ENCODE results near the gene VAMP8.

DNA sequence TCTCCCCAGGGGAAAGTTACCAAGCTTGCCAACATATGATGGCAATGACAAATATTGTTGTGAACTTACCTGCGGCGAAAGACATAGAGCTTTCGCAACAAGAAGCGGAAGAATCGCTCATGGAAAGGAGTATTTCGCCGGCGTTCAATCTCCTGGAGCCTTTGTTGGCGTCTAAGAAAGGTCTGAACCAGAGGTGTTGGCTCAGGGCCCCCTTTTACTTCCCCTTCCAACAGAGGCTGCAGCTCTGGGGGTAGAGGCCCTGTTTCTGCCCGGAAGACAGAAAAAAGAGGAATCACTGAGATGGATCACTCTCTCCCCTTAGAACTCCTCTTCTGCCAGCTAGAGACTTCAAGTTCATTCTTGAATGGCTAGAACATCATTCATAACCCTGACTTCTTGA, 26.9 kb upstream of the VAMP8 start:
- TF ChIP-seq, protein P1, sequence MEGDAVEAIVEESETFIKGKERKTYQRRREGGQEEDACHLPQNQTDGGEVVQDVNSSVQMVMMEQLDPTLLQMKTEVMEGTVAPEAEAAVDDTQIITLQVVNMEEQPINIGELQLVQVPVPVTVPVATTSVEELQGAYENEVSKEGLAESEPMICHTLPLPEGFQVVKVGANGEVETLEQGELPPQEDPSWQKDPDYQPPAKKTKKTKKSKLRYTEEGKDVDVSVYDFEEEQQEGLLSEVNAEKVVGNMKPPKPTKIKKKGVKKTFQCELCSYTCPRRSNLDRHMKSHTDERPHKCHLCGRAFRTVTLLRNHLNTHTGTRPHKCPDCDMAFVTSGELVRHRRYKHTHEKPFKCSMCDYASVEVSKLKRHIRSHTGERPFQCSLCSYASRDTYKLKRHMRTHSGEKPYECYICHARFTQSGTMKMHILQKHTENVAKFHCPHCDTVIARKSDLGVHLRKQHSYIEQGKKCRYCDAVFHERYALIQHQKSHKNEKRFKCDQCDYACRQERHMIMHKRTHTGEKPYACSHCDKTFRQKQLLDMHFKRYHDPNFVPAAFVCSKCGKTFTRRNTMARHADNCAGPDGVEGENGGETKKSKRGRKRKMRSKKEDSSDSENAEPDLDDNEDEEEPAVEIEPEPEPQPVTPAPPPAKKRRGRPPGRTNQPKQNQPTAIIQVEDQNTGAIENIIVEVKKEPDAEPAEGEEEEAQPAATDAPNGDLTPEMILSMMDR (IDR thresholded peaks at IDR 0.05), result no peak
- no peak for TF ChIP-seq RAD21 (conservative IDR thresholded peaks at IDR 0.05 in 1 of 2, IDR thresholded peaks at IDR 0.05 in 1 of 2)
- TF ChIP-seq CHD4 (IDR thresholded peaks at IDR 0.05; ENCODE audit: borderline replicate concordance), result no peak
- TF ChIP-seq POLR2A (IDR thresholded peaks at IDR 0.05; ENCODE audit: low read length), result no peak
- TF ChIP-seq TP53 (CRISPR knock-in tag; IDR thresholded peaks at IDR 0.05), result no peak
- no peak for TF ChIP-seq FOXS1 (CRISPR knock-in tag; IDR thresholded peaks at IDR 0.05)
- no peak for TF ChIP-seq ZSCAN20 (CRISPR knock-in tag; IDR thresholded peaks at IDR 0.05)
- TF ChIP-seq, protein P2, sequence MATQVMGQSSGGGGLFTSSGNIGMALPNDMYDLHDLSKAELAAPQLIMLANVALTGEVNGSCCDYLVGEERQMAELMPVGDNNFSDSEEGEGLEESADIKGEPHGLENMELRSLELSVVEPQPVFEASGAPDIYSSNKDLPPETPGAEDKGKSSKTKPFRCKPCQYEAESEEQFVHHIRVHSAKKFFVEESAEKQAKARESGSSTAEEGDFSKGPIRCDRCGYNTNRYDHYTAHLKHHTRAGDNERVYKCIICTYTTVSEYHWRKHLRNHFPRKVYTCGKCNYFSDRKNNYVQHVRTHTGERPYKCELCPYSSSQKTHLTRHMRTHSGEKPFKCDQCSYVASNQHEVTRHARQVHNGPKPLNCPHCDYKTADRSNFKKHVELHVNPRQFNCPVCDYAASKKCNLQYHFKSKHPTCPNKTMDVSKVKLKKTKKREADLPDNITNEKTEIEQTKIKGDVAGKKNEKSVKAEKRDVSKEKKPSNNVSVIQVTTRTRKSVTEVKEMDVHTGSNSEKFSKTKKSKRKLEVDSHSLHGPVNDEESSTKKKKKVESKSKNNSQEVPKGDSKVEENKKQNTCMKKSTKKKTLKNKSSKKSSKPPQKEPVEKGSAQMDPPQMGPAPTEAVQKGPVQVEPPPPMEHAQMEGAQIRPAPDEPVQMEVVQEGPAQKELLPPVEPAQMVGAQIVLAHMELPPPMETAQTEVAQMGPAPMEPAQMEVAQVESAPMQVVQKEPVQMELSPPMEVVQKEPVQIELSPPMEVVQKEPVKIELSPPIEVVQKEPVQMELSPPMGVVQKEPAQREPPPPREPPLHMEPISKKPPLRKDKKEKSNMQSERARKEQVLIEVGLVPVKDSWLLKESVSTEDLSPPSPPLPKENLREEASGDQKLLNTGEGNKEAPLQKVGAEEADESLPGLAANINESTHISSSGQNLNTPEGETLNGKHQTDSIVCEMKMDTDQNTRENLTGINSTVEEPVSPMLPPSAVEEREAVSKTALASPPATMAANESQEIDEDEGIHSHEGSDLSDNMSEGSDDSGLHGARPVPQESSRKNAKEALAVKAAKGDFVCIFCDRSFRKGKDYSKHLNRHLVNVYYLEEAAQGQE (IDR thresholded peaks at IDR 0.05), result no peak
- TF ChIP-seq EP300 (IDR thresholded peaks at IDR 0.05), result no peak
- TF ChIP-seq, protein P3, sequence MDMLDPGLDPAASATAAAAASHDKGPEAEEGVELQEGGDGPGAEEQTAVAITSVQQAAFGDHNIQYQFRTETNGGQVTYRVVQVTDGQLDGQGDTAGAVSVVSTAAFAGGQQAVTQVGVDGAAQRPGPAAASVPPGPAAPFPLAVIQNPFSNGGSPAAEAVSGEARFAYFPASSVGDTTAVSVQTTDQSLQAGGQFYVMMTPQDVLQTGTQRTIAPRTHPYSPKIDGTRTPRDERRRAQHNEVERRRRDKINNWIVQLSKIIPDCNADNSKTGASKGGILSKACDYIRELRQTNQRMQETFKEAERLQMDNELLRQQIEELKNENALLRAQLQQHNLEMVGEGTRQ (IDR thresholded peaks at IDR 0.05), result no peak
- TF ChIP-seq HDAC2 (IDR thresholded peaks at IDR 0.05), result no peak
- TF ChIP-seq MAZ (IDR thresholded peaks at IDR 0.05; ENCODE audit: borderline replicate concordance, low read depth, low read length), result no peak
- TF ChIP-seq, protein P4, sequence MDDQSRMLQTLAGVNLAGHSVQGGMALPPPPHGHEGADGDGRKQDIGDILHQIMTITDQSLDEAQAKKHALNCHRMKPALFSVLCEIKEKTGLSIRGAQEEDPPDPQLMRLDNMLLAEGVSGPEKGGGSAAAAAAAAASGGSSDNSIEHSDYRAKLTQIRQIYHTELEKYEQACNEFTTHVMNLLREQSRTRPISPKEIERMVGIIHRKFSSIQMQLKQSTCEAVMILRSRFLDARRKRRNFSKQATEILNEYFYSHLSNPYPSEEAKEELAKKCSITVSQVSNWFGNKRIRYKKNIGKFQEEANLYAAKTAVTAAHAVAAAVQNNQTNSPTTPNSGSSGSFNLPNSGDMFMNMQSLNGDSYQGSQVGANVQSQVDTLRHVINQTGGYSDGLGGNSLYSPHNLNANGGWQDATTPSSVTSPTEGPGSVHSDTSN (IDR thresholded peaks at IDR 0.05), result no peak

Measured in A549 (cell line).